Left ventricle myocardium superior (tissue), 1 donor: ENCODE data around the gene TANGO6. TPM values are rescaled to one million over a fixed set of nuclear protein-coding genes. Genes with fewer than 3 reads are reported as not detected.
"Not testable (repeated sequence)": the region's sequence is repeated elsewhere in the genome, so short reads cannot be mapped to it uniquely, and the experiment has no call there.

ENCODE experiments used
- ATAC-seq: fragments of 200-7000 bp; cut with Tn5 transposase; one replicate; pipeline ENCODE4 v1.9.1; 2020; ENCODE audit warnings: mild to moderate bottlenecking, moderate library complexity
- DNase-seq: peaks from one replicate; pipeline ENCODE4 v3.0.0-alpha.2; 2020
- intact Hi-C: fragments of 100-400 bp; cut with micrococcal nuclease; formaldehyde crosslinking; loops from one replicate; pipeline ENCODE4 v1.11.0; 2022
- total RNA-seq: library from RNA; stranded (reverse); fragmentation: NEBNext Ultra II Directional; extraction: Animal tissue kit (Norgen Biotek cat#: 25700); gene quantifications from one replicate; pipeline ENCODE4 v1.2.1, GENCODE V29; 2021
- donor health status: DM: no; HTN: yes; CAD: no; lungs with severe emphysema.

The TANGO6 gene
- total RNA-seq, 1 donor from 2014 or later, result 9.3 TPM

DNA sequence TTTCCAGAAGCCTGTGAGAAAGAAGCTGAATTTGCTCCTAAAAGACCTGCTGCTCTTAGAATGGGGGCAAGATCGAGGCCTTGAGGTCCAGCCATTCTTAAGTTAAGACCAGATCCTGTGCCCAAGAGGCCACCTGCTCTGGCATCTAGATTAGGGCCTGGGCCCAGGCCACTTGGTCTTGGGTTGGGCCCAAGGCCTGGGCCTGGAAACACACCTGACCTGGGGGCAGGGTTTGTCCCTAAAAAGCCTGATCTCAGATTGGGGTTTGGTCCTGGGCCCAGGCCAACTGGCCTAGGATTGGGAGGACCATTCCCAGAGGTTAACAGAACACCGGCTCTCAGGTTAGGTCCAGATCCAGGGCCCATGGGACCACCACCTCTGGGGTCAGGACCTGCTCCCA is 276.2 kb downstream of the TANGO6 start:
- ATAC-seq (no peak), DNase-seq (no peak)
- intact Hi-C loops, result loop anchor here (5.0 kb wide), 1 partner anchor 217 kb away; no protein-coding TSS in a partner anchor

DNA sequence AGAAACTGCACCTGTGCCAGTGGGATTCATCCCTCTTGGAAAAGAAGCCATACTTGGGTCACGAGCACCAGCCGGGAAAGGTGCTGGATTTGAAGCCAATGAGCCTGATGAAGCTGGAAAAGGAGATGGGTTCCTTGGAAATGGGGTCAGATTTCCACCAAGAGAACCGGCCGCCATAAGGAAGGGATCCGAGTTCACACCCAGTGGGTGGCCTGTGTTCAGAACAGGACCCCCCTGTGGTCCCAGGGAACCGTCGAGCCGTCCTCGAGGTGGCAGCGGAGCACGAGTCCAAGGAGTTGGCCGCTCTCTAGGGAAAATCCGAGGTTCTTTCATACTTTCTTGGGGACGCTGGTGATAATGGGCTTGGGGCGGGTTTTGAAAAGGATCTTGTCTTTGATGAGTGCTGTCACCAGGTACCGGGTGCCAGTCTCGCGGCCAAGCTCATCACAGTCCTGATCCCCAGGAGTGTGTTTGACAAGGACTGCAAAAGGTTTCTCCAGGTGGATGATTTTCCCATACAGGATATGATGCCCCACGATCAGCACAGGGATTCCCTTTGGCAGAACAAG is 276.8 kb downstream of the TANGO6 start:
- ATAC-seq (no peak), DNase-seq (no peak)
- intact Hi-C loops, result no loop called here

- DNase-seq (no peak), ATAC-seq (peak; percentile 47)
- intact Hi-C loops, result no loop called here
These were observed 280.6 kb downstream of the TANGO6 start for GRCh38 chr16:69123910-69124309.

DNA sequence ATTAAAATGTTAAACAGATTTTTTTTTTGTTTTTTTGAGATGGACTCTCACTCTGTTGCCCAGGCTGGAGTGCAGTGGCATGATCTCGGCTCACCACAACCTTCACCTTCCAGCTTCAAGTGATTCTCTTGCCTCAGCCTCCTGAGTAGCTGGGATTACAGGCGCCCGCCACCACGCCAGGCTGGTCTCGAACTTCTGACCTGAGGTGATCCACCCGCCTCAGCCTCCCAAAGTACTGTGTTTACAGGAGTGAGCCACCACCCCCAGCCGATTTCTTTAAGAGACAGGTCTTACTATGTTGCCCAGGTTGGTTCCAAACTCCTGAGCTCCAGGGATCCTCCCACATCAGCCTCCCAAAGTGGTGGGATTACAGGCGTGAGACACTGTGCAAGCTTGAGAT is 281.1 kb downstream of the TANGO6 start:
- DNase-seq, ATAC-seq, intact Hi-C loops: not testable (repeated sequence)

DNA sequence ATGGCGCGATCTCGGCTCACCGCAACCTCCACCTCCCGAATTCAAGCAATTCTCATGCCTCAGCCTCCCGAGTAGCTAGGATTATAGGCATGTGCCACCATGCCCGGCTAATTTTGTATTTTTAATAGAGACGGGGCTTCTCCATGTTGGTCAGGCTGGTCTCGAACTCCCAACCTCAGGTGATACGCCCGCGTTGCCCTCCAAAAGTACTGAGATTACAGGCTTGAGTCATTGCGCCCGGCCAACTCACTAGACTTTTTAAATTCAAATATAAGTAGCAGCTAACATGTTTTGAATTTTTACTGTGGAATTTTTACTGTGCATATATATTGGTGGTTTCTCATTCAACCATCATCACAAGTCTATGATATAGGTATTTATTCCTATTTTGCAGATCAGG is 281.6 kb downstream of the TANGO6 start:
- intact Hi-C loops, ATAC-seq, DNase-seq: not testable (repeated sequence)

GRCh38 chr16:69126221-69126620 is 282.9 kb downstream of the TANGO6 start:
- DNase-seq (no peak), ATAC-seq (no peak)
- intact Hi-C loops, result no loop called here

DNA sequence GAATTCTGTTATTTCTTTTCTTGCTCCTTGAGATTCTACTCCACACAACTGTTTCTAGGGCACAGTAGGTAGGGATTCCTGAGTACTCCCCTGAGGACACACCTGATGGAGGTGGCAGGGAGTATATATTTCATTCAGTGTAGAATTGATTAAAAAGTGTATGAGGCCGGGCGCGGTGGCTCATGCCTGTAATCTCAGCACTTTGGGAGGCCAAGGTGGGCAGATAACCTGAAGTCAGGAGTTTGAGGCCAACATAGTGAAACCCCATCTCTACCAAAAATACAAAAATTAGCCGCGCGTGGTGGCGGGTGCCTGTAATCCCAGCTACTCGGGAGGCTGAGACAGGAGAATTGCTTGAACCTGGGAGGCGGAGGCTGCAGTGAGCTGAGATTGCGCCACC is 283.5 kb downstream of the TANGO6 start:
- ATAC-seq, intact Hi-C loops, DNase-seq: not testable (repeated sequence)

DNA sequence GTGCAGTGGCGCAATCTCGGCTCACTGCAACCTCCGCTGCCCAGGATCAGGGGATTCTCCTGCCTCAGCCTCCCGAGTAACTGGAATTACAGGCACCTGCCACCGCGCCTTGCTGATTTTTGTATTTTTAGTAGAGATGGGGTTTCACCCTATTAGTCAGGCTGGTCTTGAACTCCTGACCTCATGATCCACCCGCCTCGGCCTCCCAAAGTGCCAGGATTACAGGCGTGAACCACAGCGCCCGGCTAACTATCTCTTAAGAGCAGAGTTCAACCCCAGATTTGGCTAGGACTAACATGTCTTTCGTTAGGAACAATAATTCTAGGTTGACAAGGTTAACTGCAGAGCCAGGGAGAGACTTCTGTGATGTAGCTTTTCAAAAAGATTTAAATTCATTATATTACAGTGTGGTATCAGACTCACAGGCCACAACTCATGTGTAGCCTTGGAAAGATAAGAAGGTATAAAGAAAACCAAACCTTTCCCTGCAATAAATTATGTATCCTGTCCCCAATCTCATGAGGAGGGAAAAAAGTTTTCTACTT is 284.7 kb downstream of the TANGO6 start:
- no peak for DNase-seq
- intact Hi-C loops, result no loop called here
- ATAC-seq, result no peak

GRCh38 chr16:69130461-69130860 is 287.1 kb downstream of the TANGO6 start:
- intact Hi-C loops, result no loop called here
- ATAC-seq (no peak), DNase-seq (no peak)

- ATAC-seq (peak; percentile 9), DNase-seq (no peak)
- intact Hi-C loops, result no loop called here
These were observed 288.0 kb downstream of the TANGO6 start for GRCh38 chr16:69131167-69131838.

GRCh38 chr16:69131839-69132423 is 288.6 kb downstream of the TANGO6 start:
- ATAC-seq (peak; percentile 81), DNase-seq (peak; percentile 83)
- intact Hi-C loops, result no loop called here

DNA sequence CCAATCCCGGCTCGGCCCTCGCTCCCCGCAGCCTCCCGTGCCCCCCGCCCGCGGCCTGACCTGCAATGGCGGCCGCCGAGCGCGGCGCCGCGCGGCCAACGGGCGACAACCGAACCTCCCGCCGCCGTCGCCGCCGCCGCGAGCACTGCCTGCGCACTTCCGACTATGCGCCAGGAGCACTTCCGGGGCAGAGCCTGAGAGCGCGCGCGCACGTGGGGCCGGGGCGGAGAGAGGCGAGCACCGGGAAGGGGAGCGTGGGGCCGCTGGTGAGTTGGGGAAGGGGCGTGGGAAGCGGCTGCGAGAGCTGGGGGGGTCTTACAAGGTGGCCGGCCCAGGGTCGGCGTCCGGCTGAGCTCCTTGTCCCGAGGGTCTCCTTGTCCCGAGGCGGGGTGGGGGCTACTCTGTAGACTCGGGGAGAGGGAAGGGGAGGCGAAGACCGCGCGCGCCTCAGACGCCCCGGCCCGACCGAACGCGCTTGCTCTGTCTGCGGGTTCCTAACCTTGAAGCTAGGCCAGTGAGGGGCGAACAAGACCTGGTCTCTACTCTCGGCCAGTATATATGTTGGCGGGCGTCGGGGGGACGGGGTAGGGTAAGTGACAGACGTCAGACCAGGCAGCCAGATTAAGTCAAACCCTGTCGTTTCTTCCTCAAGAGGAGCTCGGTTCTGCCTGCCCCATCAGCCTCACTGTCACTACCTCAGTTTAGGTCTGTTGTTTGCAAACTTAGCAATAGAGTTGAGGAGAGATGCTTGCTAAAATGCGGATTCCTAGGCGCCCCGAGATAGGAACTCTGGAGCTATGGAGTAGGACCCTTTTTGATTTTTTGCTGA is 289.3 kb downstream of the TANGO6 start, which contains the start of the genes CHTF8 and UTP4:
TSS of gene CHTF8 (minus strand) at position 165 of the 829 bp plus-strand sequence. CDS start 11,130 bp downstream, outside the sequence.
TSS of gene UTP4 (plus strand) at position 226 of the 829 bp plus-strand sequence. CDS start 811 bp downstream, outside the sequence.
- ATAC-seq (peak; percentile 96), DNase-seq (peak; percentile 92)
- intact Hi-C loops, result no loop called here

- ATAC-seq, result no peak
- intact Hi-C loops, result no loop called here
- DNase-seq, result no peak
These were observed 290.1 kb downstream of the TANGO6 start for GRCh38 chr16:69133373-69133954.

Other genes with a start within 250 kb of the TANGO6 start
- 0.99 TPM for gene CDH3, start 198.2 kb upstream of the TANGO6 start, total RNA-seq
- not detected for gene CDH1, start 106.2 kb upstream of the TANGO6 start, total RNA-seq